ENCODE results near the gene IGSF21. TPM values are rescaled to one million over a fixed set of nuclear protein-coding genes. Genes with fewer than 3 reads are reported as not detected.

Gene IGSF21
- polyA plus RNA-seq, 1 donor (not counting 4 experiments of a cell fraction or from before 2014, with no cell fraction given): not detected

- Histone ChIP-seq H2AFZ (ENCODE audit: control insufficient read depth, low read length) (no peak overlapping the region), H3K27ac (ENCODE audit: control insufficient read depth, insufficient read depth, low read length) (no peak overlapping the region), H3K9me1 (ENCODE audit: control insufficient read depth, extremely low read depth, insufficient read depth, low read length) (no peaks in the 10 kb centered on the region), H4K20me1 (ENCODE audit: control insufficient read depth, extremely low read depth, insufficient read depth, low read length) (no peaks in the 10 kb centered on the region), H3K4me2 (ENCODE audit: control insufficient read depth, extremely low read depth, insufficient read depth, low read depth, low read length) (no peak overlapping the region), H3K36me3 (ENCODE audit: control insufficient read depth in 2 of 2, extremely low read depth in 1 of 2, insufficient read depth in 2 of 2, low read length in 2 of 2) (no peaks in the 10 kb centered on the region), H3K79me2 (ENCODE audit: control insufficient read depth, insufficient read depth, low read length) (no peaks in the 10 kb centered on the region), H3K4me3 (ENCODE audit: control insufficient read depth in 2 of 3, extremely low read depth in 1 of 3, insufficient read depth in 2 of 3, low read depth in 1 of 3, low read length in 3 of 3) (no peak overlapping the region), H3K4me1 (ENCODE audit: control insufficient read depth, extremely low read depth, insufficient read depth, low read length) (no peaks in the 10 kb centered on the region), H3K27me3 (ENCODE audit: control insufficient read depth, extremely low read depth, insufficient read depth, low read length) (no peaks in the 10 kb centered on the region), H3K9ac (ENCODE audit: control insufficient read depth, extremely low read depth, insufficient read depth, low read length) (no peak overlapping the region), H3K9me3 (ENCODE audit: control insufficient read depth, low read depth, low read length) (no peaks in the 10 kb centered on the region)
- DNase-seq (ENCODE audit: low read depth, low spot score) (no peak), FAIRE-seq (no peak)
- dilution Hi-C loops (cut with MboI; ENCODE audit: extremely low pct_ligation_motif_present, low sequenced_read_pairs): no loop called here
- TF ChIP-seq, protein P1, sequence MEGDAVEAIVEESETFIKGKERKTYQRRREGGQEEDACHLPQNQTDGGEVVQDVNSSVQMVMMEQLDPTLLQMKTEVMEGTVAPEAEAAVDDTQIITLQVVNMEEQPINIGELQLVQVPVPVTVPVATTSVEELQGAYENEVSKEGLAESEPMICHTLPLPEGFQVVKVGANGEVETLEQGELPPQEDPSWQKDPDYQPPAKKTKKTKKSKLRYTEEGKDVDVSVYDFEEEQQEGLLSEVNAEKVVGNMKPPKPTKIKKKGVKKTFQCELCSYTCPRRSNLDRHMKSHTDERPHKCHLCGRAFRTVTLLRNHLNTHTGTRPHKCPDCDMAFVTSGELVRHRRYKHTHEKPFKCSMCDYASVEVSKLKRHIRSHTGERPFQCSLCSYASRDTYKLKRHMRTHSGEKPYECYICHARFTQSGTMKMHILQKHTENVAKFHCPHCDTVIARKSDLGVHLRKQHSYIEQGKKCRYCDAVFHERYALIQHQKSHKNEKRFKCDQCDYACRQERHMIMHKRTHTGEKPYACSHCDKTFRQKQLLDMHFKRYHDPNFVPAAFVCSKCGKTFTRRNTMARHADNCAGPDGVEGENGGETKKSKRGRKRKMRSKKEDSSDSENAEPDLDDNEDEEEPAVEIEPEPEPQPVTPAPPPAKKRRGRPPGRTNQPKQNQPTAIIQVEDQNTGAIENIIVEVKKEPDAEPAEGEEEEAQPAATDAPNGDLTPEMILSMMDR (optimal IDR thresholded peaks at IDR 0.05 in 1 of 3, IDR thresholded peaks at IDR 0.05 in 1 of 3, conservative IDR thresholded peaks at IDR 0.05 in 1 of 3; ENCODE audit: extremely low read depth in 1 of 3, insufficient read depth in 2 of 3, low read length in 3 of 3): peak in 1 of 3 experiments; percentile 23
- no peak for TF ChIP-seq EZH2 (IDR thresholded peaks at IDR 0.05; ENCODE audit: low read length)
These were observed 138.9 kb downstream of the IGSF21 start for GRCh38 chr1:18246543-18246942.

DNA sequence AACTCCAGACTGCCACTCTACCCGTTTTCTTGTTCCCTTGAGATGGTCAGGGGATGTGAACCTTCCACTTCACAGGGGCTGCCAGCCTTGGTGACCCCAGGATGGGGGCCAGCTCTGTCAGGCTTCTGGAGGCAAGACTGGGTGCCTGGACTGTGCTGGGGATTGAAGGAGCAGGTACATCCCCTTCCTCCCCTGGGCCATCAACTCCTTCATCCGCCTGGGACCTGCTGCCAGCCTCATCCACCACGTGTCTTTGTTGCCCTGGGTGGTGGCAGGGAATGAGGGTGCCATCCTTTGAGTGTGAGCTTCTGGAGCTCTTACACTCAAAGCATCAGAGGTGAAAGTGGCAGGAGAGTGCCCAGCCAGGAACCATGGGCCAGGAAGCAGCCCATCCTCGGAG, 139.6 kb downstream of the IGSF21 start:
- Histone ChIP-seq H3K9me1 (ENCODE audit: control insufficient read depth, extremely low read depth, insufficient read depth, low read length) (no peaks in the 10 kb centered on the region), H3K4me1 (ENCODE audit: control insufficient read depth, extremely low read depth, insufficient read depth, low read length) (no peaks in the 10 kb centered on the region), H4K20me1 (ENCODE audit: control insufficient read depth, extremely low read depth, insufficient read depth, low read length) (no peaks in the 10 kb centered on the region), H2AFZ (ENCODE audit: control insufficient read depth, low read length) (no peak overlapping the region), H3K36me3 (ENCODE audit: control insufficient read depth in 2 of 2, extremely low read depth in 1 of 2, insufficient read depth in 2 of 2, low read length in 2 of 2) (no peaks in the 10 kb centered on the region), H3K9me3 (ENCODE audit: control insufficient read depth, low read depth, low read length) (no peaks in the 10 kb centered on the region), H3K27me3 (ENCODE audit: control insufficient read depth, extremely low read depth, insufficient read depth, low read length) (no peaks in the 10 kb centered on the region), H3K4me2 (ENCODE audit: control insufficient read depth, extremely low read depth, insufficient read depth, low read depth, low read length) (no peak overlapping the region), H3K4me3 (ENCODE audit: control insufficient read depth in 2 of 3, extremely low read depth in 1 of 3, insufficient read depth in 2 of 3, low read depth in 1 of 3, low read length in 3 of 3) (no peak overlapping the region), H3K9ac (ENCODE audit: control insufficient read depth, extremely low read depth, insufficient read depth, low read length) (no peak overlapping the region), H3K27ac (ENCODE audit: control insufficient read depth, insufficient read depth, low read length) (no peak overlapping the region), H3K79me2 (ENCODE audit: control insufficient read depth, insufficient read depth, low read length) (no peaks in the 10 kb centered on the region)
- FAIRE-seq (no peak), DNase-seq (ENCODE audit: low read depth, low spot score) (no peak)
- TF ChIP-seq EZH2 (IDR thresholded peaks at IDR 0.05; ENCODE audit: low read length): no peak
- TF ChIP-seq, protein P1 (optimal IDR thresholded peaks at IDR 0.05 in 1 of 3, IDR thresholded peaks at IDR 0.05 in 1 of 3, conservative IDR thresholded peaks at IDR 0.05 in 1 of 3; ENCODE audit: extremely low read depth in 1 of 3, insufficient read depth in 2 of 3, low read length in 3 of 3): no peak
- dilution Hi-C loops (cut with MboI; ENCODE audit: extremely low pct_ligation_motif_present, low sequenced_read_pairs): no loop called here

Measured in keratinocyte (primary cell).